Mucosa of gallbladder (tissue), 1 donor: Measurements from ENCODE around the gene LRRC3C. TPM values are rescaled to one million over a fixed set of nuclear protein-coding genes. Genes with fewer than 3 reads are reported as not detected.
"Not testable (repeated sequence)": the region's sequence is repeated elsewhere in the genome, so short reads cannot be mapped to it uniquely, and the experiment has no call there.

Source experiments
- DNase-seq: peaks from one replicate; pipeline ENCODE4 v3.0.0-alpha.2; 2020; ENCODE audit warnings: low spot score
- total RNA-seq: library from RNA; stranded (reverse); gene quantifications from one replicate; pipeline ENCODE4 v1.2.1, GENCODE V29; 2021
- donor health status: DM: no; HTN: no; CAD: no.

Gene LRRC3C, protein sequence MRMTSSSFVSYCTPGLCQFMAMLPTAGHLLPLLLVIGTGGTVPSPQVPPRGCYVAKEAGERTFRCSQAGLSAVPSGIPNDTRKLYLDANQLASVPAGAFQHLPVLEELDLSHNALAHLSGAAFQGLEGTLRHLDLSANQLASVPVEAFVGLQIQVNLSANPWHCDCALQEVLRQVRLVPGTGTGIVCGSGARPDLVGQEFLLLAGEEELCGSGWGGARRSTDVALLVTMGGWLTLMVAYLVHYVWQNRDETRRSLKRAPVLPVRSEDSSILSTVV
- not detected for total RNA-seq

DNA sequence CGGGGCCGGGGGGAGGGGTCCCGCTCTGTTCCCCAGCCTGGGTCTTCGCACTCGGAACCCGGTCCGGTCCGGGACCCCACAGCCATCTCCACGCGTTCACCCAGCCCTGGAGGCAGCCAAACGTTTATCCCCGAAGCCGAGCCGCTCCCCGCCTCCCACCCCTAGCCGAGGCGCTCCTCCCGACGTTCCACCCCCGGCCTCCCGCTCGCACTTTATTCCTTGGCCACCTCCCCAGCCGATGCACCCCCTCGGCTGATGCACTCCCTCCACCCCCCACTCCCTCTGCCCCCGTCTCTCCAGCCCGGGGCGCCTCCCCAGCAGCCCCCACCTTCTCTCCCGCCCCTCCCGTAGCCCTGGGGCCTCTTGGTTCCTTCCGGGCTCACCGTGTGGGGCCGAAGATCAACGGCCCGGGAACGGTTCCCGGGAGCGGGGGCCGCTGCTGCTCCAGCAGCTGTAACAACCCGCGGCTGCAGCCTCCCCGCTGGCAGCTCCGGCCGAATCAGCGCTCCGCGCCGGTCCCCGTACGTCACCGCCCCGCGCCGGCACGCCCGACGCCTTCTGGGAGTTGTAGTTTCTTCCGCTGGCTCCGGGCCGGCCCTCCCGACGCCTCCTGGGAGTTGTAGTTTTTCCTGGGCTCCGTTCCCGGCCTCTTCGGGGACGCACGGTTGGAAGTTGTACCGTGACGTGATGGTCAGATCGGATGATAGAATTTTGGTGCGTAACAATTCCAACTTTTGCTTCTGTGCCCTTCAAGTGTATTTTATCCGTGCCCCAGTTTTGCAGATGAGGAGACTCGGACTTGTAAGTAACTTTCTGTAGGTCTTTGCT, at the start of gene LRRC3C, which contains the start of gene ORMDL3:
LRRC3C (plus strand) TSS at position 632 of the 828 bp plus-strand sequence. CDS start 13,792 bp downstream, outside the sequence.
ORMDL3 (minus strand) TSS at position 501 of the 828 bp plus-strand sequence. CDS start 3,398 bp downstream, outside the sequence.
- DNase-seq = peak; percentile 96

DNA sequence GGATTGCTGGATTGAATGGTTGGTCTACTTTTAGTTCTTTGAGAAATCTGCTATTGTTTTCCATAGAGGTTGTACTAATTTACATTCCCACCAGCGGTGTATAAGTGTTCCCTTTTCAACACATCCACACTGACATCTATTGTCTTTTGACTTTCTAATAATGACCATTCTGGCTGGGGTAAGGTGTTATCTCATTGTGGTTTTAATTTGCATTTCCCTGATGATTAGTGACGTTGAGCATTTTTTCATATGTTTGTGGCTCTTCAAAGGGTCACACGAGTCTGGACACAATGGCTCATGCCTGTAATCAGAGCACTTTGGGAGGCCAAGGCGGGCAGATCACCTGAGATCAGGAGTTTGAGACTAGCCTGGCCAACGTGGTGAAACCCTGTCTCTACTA, 41.4 kb upstream of the LRRC3C start:
- not testable (repeated sequence) for DNase-seq

DNA sequence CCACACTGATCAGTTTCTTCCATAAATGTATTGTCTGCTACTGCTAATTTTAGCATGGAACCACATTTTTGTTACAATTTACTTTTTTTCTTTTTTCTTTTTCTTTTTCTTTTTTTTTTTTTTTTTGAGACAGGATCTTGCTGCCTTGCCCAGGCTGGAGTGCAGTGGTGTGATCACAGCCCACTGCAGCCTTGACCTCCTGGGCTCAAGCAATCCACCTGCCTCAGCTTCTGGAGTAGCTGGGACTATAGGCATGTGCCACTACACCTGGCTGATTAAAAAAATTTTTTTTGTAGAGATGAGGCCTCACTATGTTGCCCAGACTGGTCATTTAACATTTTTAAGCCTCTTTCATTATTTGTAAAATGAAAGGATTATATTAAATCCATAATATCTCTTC, 40.5 kb upstream of the LRRC3C start:
- DNase-seq = no peak

DNA sequence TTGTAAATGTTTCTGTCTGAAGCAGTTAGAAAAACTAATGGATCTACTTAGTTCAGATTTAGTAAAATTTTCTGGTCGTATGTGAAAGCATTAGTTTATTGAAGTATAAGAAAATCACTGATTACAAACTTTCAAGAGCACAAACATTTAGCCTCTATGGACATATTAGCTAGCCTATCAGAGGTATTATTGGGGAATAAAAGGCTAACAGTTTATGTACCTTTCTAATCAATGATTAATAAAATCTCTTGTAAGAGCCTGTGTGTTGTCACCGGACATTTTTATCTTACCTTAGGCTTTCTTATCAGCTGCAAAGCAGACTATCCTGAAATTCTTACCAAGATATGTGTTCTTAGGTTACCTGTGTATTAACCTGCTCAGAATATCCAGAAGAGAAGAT, 38.3 kb upstream of the LRRC3C start:
- no peak for DNase-seq

DNA sequence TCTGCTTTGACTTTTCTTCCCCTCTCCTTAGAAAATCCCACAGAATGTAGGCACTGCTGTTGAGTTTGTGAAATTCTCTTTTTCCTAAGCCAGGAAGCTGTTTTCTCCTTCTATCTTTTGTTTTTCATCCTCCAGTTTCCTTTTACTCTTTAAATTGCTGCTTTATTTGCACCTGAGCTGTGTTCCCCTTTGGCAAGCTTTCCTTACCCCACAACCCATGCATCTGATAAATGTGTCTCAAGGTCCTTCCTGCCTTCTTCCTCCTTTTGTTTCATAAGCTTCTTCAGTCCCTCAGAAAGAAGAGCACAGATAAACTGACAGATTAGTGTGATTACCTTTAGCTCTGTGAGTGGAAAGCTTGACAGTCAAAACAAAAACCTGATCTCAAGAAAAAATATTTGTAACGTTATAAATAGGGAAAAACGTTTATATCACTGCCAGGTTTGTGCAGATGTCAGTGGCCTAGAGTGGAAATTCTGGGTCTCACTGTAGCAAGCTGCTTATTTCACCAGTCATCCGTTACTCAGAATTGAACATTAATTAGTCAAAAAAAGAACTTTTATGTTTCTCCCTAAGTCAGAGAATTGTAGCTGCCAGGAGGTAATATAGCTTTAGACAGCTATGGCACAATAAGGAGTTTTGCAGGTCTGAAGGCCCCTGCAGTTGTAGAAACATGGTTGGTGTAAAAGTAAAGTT, 32.7 kb upstream of the LRRC3C start:
- no peak for DNase-seq

DNA sequence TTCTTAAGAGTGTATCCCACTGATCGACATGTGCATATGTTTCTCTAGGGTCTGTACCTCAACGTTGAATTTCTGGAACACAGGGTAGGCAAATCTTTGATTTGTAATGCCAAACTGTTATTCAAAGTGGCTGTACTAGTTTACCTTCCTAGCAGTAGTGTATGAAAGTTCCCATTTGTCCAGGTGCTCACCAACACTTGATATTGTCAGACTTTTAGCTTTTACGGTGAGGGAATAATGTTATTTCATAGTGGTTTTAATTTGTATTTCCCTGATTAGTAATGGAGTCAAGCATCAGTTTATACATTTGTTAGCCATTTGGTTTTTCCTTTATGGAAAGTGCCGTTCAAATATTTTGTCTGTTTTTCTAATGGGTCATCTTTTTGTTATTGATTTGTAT, 29.4 kb upstream of the LRRC3C start:
- DNase-seq = no peak

DNA sequence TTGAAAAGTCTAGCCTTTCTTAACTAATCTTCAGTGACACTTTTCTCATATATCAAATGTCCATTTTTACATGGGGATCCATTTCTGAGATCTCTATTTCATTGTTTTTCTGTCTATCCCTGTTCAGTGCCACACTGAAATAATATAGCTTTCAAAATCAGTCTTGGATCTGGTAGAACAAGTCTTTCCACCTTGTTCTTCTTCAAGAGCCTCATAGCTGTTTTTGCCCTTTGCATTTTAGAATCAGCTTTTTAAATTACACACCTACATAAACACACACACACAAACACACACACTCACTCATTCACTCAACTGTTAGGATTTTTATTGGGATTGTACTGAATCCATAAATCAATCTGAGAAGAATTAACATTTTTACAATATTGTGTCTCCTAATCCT, 28.3 kb upstream of the LRRC3C start:
- no peak for DNase-seq

DNA sequence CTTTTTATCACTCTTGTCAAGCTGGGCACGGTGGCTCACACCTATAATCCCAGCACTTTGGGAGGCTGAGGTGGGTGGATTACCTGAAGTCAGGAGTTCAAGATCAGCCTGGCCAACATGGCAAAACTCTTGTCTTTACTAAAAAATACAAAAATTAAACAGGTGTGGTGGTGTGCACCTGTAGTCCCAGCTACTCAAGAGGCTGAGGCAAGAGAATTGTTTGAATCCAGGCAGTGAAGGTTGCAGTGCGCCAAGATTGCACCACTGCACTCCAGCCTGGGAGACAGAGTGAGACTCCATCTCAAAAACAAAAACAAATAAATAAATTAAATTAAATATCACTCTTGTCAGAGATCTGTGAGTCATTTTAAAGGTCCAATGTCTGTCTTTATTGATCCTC, 25.5 kb upstream of the LRRC3C start:
- not testable (repeated sequence) for DNase-seq

DNA sequence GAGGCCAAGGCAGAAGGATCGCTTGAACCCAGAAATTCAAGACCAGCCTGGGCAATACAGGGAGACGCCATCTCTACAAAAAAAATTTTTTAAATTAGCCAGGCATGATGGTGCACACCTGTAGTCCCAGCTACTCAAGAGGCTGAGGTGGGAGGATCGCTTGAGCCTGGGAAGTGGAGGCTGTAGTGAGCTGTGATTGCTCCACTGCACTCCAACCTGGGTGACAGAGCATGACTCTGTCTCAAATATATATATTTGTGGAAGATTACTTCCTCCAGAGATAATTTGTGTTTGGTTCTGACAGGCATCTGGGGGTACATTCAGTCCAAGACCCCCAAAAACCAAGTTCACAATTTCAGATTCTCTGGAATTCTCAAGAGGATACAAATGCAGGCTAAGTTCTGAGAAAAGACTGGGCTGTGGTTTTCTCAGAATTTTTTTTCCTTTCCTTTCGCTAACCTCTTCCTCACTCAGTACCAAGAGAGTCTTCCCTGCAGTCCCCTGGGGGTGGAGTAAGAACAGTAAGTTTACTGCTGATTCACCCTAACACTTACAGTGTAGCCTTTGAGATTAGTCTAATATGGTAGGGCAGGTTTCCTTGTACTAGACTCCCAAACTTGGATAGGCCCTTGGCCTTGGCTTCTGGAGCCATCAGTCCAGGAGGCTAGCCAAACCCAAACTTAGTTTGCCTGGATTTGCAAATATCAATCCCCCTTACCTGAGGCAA, 24.2 kb upstream of the LRRC3C start:
- DNase-seq = no peak

DNA sequence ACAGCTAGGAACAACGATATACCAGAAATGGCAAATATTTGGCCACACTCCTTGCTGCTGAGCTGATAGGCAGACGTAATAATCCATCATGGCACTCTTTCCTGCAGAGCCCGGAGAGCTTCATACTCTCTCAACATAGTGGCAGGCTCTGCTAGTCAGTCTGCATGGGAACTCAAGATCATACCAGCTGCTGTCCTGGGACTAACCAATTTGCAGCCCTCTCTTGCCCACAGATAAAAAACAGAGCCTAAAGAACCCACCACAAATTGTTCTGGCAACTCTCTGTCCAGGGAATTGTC, 22.6 kb upstream of the LRRC3C start:
- no peak for DNase-seq

DNA sequence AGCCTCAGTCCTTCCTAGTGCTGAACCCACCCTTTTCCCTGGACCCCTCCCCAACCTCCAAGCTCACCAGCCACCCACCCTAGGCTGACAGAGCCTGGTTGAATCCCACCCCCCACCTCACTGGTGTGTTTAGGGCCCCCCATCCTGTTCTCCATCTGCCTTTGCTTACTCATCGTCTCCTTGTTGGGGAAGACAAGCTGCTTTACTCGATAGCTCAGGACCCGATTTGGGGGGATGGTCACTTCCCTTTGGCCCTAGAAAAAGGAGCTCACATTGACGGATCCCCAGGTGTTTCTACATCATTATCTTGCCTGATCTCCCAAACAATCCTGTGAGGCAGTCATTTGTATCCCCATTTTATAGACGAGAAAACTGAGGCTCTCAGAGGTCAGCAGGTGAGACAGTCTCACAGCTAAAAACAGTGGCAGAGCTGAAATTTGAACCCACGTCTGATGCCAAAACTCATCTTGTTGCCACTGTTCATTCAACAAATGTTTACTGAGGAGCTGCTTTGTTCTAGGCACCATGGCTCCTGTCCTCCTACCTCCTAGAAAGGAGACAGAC, 18.7 kb upstream of the LRRC3C start:
- no peak for DNase-seq

DNA sequence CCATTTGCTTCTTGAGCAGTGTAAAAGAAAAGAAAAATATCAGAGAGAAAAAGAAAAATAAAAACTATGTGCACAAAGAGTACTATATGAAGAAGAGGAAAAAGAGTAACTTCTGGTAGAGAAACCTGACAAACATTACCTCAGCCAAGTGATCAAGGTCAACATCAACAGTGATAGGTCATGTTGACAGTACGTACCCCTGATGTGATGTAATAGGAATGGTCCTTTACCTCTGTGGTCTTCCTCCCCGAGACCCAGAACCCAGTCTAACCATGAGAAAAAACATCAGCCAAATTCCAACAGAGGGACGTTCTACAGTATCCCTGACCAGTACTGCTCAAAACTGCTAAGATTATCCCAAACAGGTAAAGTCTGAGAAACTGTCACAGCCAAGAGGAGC, 13.5 kb upstream of the LRRC3C start:
- no peak for DNase-seq

DNA sequence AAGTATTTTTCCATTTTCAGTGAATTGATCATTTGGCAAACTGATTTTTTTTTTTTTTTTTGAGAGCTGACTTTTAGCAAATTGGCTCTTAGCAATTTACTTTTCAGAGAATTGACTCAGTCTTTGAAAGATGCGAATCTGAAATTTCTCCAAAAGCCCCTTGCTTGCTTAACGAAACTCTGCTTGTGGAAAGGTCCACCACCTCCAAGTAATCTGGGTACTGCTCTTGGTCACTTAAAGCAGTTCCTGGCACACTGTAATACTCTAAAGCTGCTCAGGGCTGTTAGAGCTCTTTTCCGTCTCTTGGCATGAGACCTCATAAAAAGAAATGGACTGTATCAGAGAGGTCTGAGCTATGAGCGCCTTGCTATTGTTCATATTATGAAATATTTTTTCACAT, 12.0 kb upstream of the LRRC3C start:
- DNase-seq = no peak

DNA sequence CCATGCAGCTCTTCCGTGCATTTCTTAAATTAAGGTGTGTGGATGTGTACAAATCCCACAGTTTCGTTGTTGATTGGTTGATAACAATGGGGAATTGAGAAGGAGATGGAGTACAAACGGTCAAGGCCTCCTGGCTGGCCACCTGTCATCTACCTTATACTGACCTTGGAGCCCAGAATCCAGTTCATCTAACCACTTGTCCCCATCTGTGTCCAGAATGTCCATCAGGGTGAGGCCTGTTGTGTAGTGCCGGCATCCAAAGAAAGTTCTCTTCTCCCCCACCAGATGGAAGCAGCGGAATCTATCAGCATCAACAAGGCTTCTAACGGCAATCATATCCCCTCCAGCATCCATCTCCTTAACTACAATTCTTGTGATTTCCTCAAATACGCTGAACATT, 10.6 kb upstream of the LRRC3C start:
- no peak for DNase-seq

DNA sequence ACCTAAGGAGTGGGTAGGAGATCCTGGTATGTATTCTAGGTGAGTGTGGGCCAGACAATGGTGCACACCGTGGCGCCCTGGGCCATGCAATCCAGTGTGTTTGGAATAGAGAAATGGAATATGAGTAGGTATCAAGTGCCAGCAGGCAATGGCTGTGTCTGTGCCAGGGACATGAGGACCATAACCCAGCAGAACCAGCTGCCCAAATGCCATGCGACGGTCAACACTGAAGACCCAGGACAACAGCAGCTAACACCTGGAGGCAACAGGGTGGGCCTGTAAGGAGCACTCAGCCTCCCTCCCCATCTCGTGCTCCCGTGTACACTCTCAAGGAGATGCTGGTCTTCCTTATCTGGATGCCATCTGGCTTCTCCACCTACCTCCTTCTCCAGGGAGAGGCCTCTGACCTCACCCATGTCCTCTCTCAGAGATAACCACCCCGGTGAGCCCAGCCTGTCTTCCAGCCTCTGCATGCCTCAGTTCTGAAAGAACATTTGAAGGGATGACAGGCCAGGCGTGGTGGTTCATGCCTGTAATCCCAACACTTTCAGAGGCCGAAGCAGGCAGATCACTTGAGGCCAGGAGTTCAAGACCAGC, 8.3 kb upstream of the LRRC3C start:
- no peak for DNase-seq

DNA sequence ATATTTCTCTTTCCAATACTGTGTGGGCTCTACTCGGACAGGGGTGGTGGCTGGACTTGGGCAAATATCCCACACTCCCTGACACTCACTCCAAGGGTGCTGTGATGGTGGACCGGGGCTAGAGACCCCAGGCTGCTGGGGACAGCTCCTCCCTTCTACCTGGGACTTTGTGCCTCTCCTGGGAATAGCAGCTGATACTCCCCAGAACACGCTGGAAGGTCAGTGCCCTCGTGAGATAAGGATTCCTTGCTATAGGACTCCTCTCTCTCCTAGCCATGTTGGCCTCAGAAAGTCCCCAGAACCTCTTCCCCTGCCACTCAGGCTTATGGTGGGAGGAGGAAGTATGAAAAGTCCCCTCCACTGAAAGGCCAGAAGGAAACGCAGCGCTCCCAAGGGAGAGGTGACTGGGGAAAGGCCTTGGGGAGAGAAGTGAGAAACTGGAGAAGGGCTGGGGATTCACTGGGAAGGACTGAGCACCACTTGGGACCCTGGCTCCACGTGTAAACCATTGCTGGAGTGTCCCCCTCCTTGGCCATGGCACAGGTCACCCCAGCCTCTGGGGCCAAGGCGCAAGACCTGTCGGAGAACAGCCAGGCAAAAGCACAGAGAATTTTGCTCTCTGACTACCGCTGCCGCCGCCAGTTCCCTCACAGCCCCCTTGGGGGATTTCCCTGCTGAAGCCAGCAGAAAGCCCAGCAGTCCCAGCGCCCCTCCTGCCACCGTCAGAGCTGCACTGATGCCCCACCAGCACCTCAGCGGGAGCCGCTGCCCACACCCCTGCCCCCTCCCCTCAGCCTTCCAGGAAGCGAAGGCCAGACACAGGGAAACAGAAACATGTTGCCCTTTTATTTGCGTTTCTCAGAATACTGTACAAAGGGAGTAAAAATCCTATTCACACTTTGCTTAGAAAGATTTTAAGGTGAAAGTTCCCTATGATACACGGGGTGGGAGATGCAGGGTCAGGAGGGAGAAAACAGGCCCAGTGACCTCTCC, 7.0 kb upstream of the LRRC3C start:
- DNase-seq = no peak

DNA sequence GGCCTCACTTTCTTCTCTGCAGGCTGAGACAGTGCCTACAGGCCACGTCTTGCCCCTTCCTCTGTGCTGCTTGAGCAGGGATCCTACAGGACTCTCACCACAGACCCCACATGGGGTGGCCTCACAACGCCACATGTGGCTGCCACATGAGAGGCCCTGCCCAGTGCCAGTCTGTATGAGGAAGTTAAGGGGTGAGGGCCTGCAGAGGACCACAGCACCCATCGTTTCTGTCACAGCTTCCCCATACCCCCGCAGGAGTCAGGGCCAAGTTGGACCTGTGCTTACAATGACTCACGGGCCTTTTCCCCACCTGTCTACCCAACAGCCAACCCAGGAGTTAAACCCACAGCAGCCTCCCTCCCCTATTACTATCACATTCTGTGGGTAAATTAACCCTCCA, 6.2 kb upstream of the LRRC3C start:
- no peak for DNase-seq

DNA sequence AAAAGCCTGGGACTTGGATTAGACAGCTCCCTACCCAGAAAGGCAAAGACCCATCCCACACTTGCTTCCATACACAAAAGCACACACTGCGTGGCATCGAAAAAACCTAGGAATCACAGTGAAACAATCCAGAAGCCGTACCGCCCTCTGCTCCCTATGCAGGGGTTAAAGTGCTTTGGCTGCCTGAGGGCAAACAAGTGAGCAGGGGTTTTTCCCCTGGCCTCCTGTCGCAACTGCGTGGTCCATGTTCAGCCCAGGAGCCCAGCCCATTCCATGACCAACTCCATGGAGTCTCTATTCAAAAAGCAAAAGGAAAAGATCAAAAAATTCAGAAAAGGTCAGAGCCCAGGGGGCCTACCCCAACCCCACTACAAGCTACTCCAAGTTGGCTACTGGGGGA, 5.5 kb upstream of the LRRC3C start:
- no peak for DNase-seq

DNA sequence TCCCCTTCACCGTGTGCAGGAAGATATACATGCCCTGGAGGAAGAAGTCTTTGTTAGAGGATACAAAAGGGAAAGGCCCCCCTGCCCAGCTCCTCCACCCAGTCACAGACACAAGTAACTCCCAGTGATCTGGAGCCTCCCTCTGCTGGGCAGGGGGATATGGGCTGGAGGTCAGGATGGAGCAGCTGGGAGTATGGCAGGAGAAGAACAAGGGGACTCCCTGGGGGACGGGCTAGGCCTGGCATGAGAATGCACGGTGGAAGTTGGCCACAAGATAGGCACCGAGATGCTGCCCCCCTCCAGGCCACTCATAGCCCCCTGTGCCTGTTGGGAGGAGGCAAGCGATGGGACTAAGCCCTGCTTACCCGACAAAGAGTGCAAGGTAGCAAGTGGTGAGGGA, 4.3 kb upstream of the LRRC3C start:
- no peak for DNase-seq
